Heart left ventricle (tissue), 13 donors: ENCODE measurements around the gene FBXW7.

Source experiments
- CTCF ChIP-seq, 12 donors: fragments of 200-600 bp; sonication (generic) in 4 of 12; IDR thresholded peaks; one replicate each; pipeline versions ENCODE4 v1.5.0 to v1.8.0; 2018 to 2022; ENCODE audit warnings: antibody characterized with exemption in 12 of 12, mild to moderate bottlenecking in 5 of 12
- POLR2A ChIP-seq, 2 donors: fragments of 450-650 bp; IDR thresholded peaks; one replicate each; pipeline ENCODE4 v1.6.1; 2017; ENCODE audit warnings: antibody characterized with exemption in 2 of 2, mild to moderate bottlenecking in 2 of 2, moderate library complexity in 2 of 2
- donor health status: ischemic (EF 13 %, LVEDD 7.1; RV severe dilation, severe dysfunction).
- donor health status: DM: no; HTN: yes; CAD: no.
- donor health status: DM: no; HTN: no; CAD: no.
- donor health status: ischemic (EF 25% LVEDD 6.9; RV normal size, moderate dysfunction).
- donor health status: ischemic (EF 25% LVEDD 5.7; RV mildly dilated, moderate dysfunction).
- donor health status: ischemic (EF 35%, LVEDD 5.7; RV mildly dilated, moderate dysfunction).
- donor health status: nonischemic (EF 11% LVEDD 7.7; RV severe dilation, severe dysfunction).
- donor health status: DM: yes; HTN: yes; CAD: no.
- donor health status: PGD.
- donor health status: ischemic (EF 29% LVEDD 5.4; RV normal size, mild dysfunction).
- donor health status: nonischemic (EF 23%, LVEDD 6.1; RV moderate dilation, normal function).

GRCh38 chr4:152522245-152522644 lies 13.6 kb downstream of the FBXW7 start:
- TF ChIP-seq CTCF (IDR thresholded peaks at IDR 0.05) (no peak), POLR2A (IDR thresholded peaks at IDR 0.05) (no peak)
